HL-60 (cell line): ENCODE data around the gene RPL35.

Experiments used
- POLR2AphosphoS5 ChIP-seq: IDR thresholded peaks from 2 replicates; pipeline ENCODE4 v1.6.1; 2012; ENCODE audit warnings: low read depth
- TF ChIP-seq, protein P1 (sequence below): IDR thresholded peaks from one replicate; pipeline ENCODE4 v1.5.1; 2011; ENCODE audit warnings: low read length, control low read depth, inconsistent platforms; ENCODE audit not compliant: insufficient read depth

DNA sequence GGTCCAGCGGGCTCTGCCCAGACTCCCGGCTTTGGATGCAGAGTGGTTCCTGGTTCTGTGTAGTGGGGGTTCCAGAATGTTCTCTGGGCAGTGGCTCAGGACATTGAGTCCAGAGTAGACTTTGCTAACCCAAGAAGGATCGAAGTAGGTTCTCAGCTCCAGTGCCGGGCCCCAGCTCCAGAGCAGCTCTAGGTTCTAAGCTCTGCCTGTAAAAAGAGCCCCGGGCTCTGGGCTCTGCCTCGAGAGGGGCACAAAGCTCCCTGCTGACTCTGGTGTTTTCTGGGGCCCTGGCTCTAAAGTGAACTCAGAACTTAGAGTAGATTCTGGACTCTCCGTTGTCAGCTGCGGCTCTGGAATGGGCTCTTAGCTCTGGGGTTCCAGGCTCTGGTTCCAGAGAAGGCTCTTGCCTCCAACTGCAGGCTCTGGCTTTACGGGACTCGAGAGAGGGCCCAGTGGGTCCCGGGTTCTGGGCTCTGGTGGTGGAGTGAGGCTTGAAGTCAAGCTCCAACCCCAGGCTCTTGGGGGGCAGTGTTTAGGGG, 8.1 kb downstream of the RPL35 start:
- TF ChIP-seq, protein P1, sequence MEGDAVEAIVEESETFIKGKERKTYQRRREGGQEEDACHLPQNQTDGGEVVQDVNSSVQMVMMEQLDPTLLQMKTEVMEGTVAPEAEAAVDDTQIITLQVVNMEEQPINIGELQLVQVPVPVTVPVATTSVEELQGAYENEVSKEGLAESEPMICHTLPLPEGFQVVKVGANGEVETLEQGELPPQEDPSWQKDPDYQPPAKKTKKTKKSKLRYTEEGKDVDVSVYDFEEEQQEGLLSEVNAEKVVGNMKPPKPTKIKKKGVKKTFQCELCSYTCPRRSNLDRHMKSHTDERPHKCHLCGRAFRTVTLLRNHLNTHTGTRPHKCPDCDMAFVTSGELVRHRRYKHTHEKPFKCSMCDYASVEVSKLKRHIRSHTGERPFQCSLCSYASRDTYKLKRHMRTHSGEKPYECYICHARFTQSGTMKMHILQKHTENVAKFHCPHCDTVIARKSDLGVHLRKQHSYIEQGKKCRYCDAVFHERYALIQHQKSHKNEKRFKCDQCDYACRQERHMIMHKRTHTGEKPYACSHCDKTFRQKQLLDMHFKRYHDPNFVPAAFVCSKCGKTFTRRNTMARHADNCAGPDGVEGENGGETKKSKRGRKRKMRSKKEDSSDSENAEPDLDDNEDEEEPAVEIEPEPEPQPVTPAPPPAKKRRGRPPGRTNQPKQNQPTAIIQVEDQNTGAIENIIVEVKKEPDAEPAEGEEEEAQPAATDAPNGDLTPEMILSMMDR = no peak
- no peak for TF ChIP-seq POLR2AphosphoS5
